OCI-LY3 (cell line): Measurements from ENCODE around the gene MPZL1.

Source experiments
- H2AFZ ChIP-seq: fragments of 200-600, 300-600 bp; shearing (Covaris generic); 2 replicates; pipeline ENCODE4 v1.6.0; 2014; ENCODE audit warnings: antibody characterized with exemption, low read depth, low read length
- H3K27ac ChIP-seq: fragments of 200-600, 300-600 bp; sonication (generic); 2 replicates; pipeline ENCODE4 v1.5.1; 2014; ENCODE audit warnings: mild to moderate bottlenecking, low read length, moderate library complexity, mixed read lengths
- H3K27me3 ChIP-seq: fragments of 200-600, 300-600 bp; sonication (generic); 2 replicates; pipeline ENCODE4 v1.6.1; 2014; ENCODE audit warnings: low read depth, low read length, mixed read lengths
- H3K36me3 ChIP-seq: fragments of 200-600, 300-600 bp; sonication (generic); replicated peaks from 2 replicates; pipeline ENCODE3; 2014; ENCODE audit warnings: low read depth, low read length, mixed read lengths
- H3K4me1 ChIP-seq: fragments of 300-600, 200-600 bp; sonication (generic); 2 replicates; pipeline ENCODE4 v1.6.1; 2014; ENCODE audit warnings: low read length, mixed read lengths
- H3K4me2 ChIP-seq: fragments of 200-600, 300-600 bp; sonication (generic); 2 replicates; pipeline ENCODE4 v1.6.1; 2014; ENCODE audit warnings: low read length, mixed read lengths
- H3K4me3 ChIP-seq: fragments of 300-600, 200-600 bp; sonication (generic); 2 replicates; pipeline ENCODE4 v1.5.1; 2014; ENCODE audit warnings: antibody characterized with exemption, mild to moderate bottlenecking, low read length, moderate library complexity
- H3K79me2 ChIP-seq: fragments of 300-600, 200-600 bp; shearing (Covaris generic); 2 replicates; pipeline ENCODE4 v1.6.1; 2014; ENCODE audit warnings: mild to moderate bottlenecking, low read length, mixed read lengths
- H3K9ac ChIP-seq: fragments of 300-600, 200-600 bp; shearing (Covaris generic); 2 replicates; pipeline ENCODE4 v1.6.0; 2014; ENCODE audit warnings: mild to moderate bottlenecking, low read length, moderate library complexity
- H3K9me3 ChIP-seq: fragments of 200-600, 300-600 bp; shearing (Covaris generic); 2 replicates; pipeline ENCODE4 v1.6.1; 2014; ENCODE audit warnings: low read length, mixed read lengths; ENCODE audit not compliant: insufficient read depth
- H4K20me1 ChIP-seq: fragments of 200-600, 300-600 bp; sonication (generic); 2 replicates; pipeline ENCODE4 v1.6.1; 2016; ENCODE audit warnings: low read length, mixed read lengths; ENCODE audit not compliant: insufficient read depth
- CTCF ChIP-seq: fragments of 200-600, 300-600 bp; sonication (generic); IDR thresholded peaks from 2 replicates; pipeline ENCODE4 v1.5.1; 2014; ENCODE audit warnings: antibody characterized with exemption, low read length, low read depth
- EZH2phosphoT487 ChIP-seq: fragments of 200-600 bp; shearing (Covaris generic); IDR thresholded peaks from 2 replicates; pipeline ENCODE4 v1.6.1; 2018; ENCODE audit warnings: antibody characterized with exemption, mixed run types, low read depth

MPZL1 gene

GRCh38 chr1:167678838-167679237 is 42.9 kb upstream of the MPZL1 start:
- Histone ChIP-seq H3K4me1 (peaks cover 30% of the 10 kb centered on the region), H3K9ac (no peak overlapping the region), H3K36me3 (no peaks in the 10 kb centered on the region), H3K27ac (no peak overlapping the region), H3K9me3 (no peaks in the 10 kb centered on the region), H3K4me3 (no peak overlapping the region), H3K4me2 (no peak overlapping the region), H3K79me2 (no peaks in the 10 kb centered on the region), H3K27me3 (peaks cover 6% of the 10 kb centered on the region; the same call in 1 of the 2 replicates), H2AFZ (no peak overlapping the region), H4K20me1 (no peaks in the 10 kb centered on the region)
- TF ChIP-seq CTCF (no peak), EZH2phosphoT487 (no peak)

GRCh38 chr1:167679714-167680113 is 42.1 kb upstream of the MPZL1 start:
- TF ChIP-seq CTCF (no peak), EZH2phosphoT487 (no peak)
- H3K4me3 ChIP-seq: no peak overlapping the region
- no peak overlapping the region for H3K9ac ChIP-seq
- H3K9me3 ChIP-seq: no peaks in the 10 kb centered on the region
- no peaks in the 10 kb centered on the region for H3K36me3 ChIP-seq
- no peak overlapping the region for H3K4me2 ChIP-seq
- H2AFZ ChIP-seq: no peak overlapping the region
- H3K27ac ChIP-seq: no peak overlapping the region
- no peaks in the 10 kb centered on the region for H3K79me2 ChIP-seq
- no peaks in the 10 kb centered on the region for H4K20me1 ChIP-seq
- peaks cover 30% of the 10 kb centered on the region for H3K4me1 ChIP-seq
- peaks cover 3% of the 10 kb centered on the region; the same call in 1 of the 2 replicates for H3K27me3 ChIP-seq

GRCh38 chr1:167681024-167681423 is 40.8 kb upstream of the MPZL1 start:
- Histone ChIP-seq H3K27ac (no peak overlapping the region), H3K4me1 (peaks cover 23% of the 10 kb centered on the region), H3K79me2 (no peaks in the 10 kb centered on the region), H3K4me2 (no peak overlapping the region), H3K9me3 (no peaks in the 10 kb centered on the region), H3K36me3 (no peaks in the 10 kb centered on the region), H3K4me3 (no peak overlapping the region), H4K20me1 (no peaks in the 10 kb centered on the region), H3K9ac (no peak overlapping the region), H2AFZ (no peak overlapping the region), H3K27me3 (peaks cover 3% of the 10 kb centered on the region)
- TF ChIP-seq CTCF (no peak), EZH2phosphoT487 (no peak)

- Histone ChIP-seq H3K27ac (no peak overlapping the region), H3K9me3 (no peaks in the 10 kb centered on the region), H3K4me3 (no peak overlapping the region), H2AFZ (no peak overlapping the region), H3K4me1 (peaks cover 18% of the 10 kb centered on the region), H3K79me2 (no peaks in the 10 kb centered on the region), H3K9ac (no peak overlapping the region), H4K20me1 (no peaks in the 10 kb centered on the region), H3K36me3 (no peaks in the 10 kb centered on the region), H3K27me3 (peaks cover 3% of the 10 kb centered on the region), H3K4me2 (no peak overlapping the region)
- TF ChIP-seq CTCF: no peak
- TF ChIP-seq EZH2phosphoT487: no peak
Measured at GRCh38 chr1:167681451-167682098, 40.2 kb upstream of the MPZL1 start.
